ENCODE measurements around the gene WDR33.
"Not testable (repeated sequence)": the region's sequence is repeated elsewhere in the genome, so short reads cannot be mapped to it uniquely, and the experiment has no call there.

Gene WDR33

GRCh38 chr2:127805491-127805890, 5.5 kb downstream of the WDR33 start:
- H3K4me1 ChIP-seq (ENCODE audit: control insufficient read depth, insufficient read depth, low read length) = no peaks in the 10 kb centered on the region
- H3K9ac ChIP-seq (ENCODE audit: low read length) = no peak overlapping the region
- no peaks in the 10 kb centered on the region for H3K36me3 ChIP-seq (ENCODE audit: control insufficient read depth, insufficient read depth, low read length)
- H3K27me3 ChIP-seq (ENCODE audit: control insufficient read depth, insufficient read depth, low read length) = no peaks in the 10 kb centered on the region
- H3K4me3 ChIP-seq (ENCODE audit: low read length) = no peak overlapping the region
- no peaks in the 10 kb centered on the region for H3K9me3 ChIP-seq (ENCODE audit: control insufficient read depth, low read length)

DNA sequence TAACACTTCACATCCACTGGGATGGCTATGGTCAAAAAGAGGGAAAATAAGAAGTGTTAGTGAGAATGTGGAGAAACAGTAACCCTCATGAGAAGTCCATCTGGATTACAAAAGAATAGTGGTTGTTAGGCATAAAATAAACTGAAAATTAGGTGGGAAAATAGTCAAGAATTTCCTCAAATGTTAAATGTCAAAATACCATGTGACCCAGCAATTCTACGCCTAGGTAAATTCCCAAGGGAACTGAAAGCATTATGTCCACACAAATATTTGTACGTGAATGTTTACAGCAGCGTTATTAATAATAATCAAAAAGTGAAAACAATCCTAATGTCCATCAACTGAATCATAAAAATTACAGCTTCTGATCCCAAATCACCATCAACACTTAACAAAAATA, 11.0 kb downstream of the WDR33 start:
- Histone ChIP-seq H3K9me3 (ENCODE audit: control insufficient read depth, low read length) (no peaks in the 10 kb centered on the region), H3K4me1 (ENCODE audit: control insufficient read depth, insufficient read depth, low read length) (no peaks in the 10 kb centered on the region), H3K4me3 (ENCODE audit: low read length) (no peak overlapping the region), H3K36me3 (ENCODE audit: control insufficient read depth, insufficient read depth, low read length) (no peaks in the 10 kb centered on the region), H3K27me3 (ENCODE audit: control insufficient read depth, insufficient read depth, low read length) (no peaks in the 10 kb centered on the region), H3K9ac (ENCODE audit: low read length) (no peak overlapping the region)

DNA sequence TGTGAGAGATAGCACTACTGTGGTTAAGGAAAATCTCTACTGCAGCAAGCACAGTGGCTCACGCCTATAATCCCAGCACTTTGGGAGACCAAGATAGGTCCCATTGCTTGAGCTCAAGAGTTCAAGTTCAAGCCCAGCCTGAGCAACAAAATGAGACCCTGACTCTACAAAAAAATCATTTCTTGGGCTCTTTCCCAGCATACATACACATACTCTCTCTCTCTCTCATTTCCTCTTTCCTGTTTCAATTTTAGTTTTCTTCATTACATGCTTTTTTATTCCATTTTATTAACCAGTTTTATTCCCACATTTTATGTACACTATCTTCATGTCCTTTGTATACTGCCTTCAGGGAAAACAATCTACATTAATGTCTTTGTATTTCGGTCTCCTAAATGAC, 14.6 kb downstream of the WDR33 start:
- no peaks in the 10 kb centered on the region for H3K36me3 ChIP-seq (ENCODE audit: control insufficient read depth, insufficient read depth, low read length)
- H3K9me3 ChIP-seq (ENCODE audit: control insufficient read depth, low read length) = no peaks in the 10 kb centered on the region
- H3K27me3 ChIP-seq (ENCODE audit: control insufficient read depth, insufficient read depth, low read length) = no peaks in the 10 kb centered on the region
- H3K4me3 ChIP-seq (ENCODE audit: low read length) = no peak overlapping the region
- H3K9ac ChIP-seq (ENCODE audit: low read length) = no peak overlapping the region
- no peaks in the 10 kb centered on the region for H3K4me1 ChIP-seq (ENCODE audit: control insufficient read depth, insufficient read depth, low read length)

GRCh38 chr2:127794901-127795300, 16.1 kb downstream of the WDR33 start:
- H3K36me3 ChIP-seq (ENCODE audit: control insufficient read depth, insufficient read depth, low read length); H3K9me3 ChIP-seq (ENCODE audit: control insufficient read depth, low read length); H3K4me3 ChIP-seq (ENCODE audit: low read length); H3K9ac ChIP-seq (ENCODE audit: low read length); H3K4me1 ChIP-seq (ENCODE audit: control insufficient read depth, insufficient read depth, low read length); H3K27me3 ChIP-seq (ENCODE audit: control insufficient read depth, insufficient read depth, low read length): not testable (repeated sequence)

- Histone ChIP-seq H3K36me3 (ENCODE audit: control insufficient read depth, insufficient read depth, low read length) (no peaks in the 10 kb centered on the region), H3K9ac (ENCODE audit: low read length) (no peak overlapping the region), H3K4me1 (ENCODE audit: control insufficient read depth, insufficient read depth, low read length) (no peaks in the 10 kb centered on the region), H3K9me3 (ENCODE audit: control insufficient read depth, low read length) (no peaks in the 10 kb centered on the region), H3K4me3 (ENCODE audit: low read length) (no peak overlapping the region), H3K27me3 (ENCODE audit: control insufficient read depth, insufficient read depth, low read length) (no peaks in the 10 kb centered on the region)
These were observed 18.2 kb downstream of the WDR33 start for GRCh38 chr2:127792805-127793204.

DNA sequence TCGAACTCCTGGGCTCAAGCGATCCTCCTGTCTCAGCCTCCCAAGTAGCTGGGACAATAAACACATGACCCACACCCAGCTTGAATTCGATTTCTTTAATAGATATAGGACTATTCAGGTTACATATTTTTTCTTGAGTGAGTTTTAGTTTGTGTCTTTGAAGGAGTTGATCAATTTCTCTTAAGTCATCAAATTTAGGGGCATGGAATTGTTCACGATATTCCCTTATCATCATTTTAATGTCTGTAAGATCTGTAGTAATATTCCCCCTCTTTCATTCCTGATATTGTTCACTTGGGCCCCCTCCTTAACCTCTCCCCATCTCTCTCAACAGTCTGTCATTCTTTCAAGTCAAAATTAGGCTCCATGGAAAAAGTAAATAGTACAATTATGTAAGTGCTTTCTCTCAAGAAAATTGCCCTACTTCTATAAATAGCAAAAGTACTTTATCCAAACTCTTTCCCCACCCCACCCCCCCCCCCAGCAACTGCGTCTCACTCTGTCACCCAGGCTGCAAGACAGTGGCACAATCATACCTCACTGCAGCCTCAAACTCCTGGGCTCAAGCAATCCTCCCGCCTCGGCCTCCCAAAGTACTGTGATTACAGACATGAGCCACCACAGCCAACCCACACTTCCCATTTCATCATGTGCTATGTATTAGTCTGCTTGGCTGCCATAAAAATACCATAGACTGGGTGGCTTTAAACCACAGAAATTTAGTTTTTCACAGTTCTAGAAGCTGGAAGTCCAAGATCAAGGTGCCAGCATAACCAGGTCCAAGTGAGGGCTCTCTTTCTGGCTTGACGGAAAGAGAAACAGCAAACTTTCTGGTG, 20.1 kb downstream of the WDR33 start:
- Histone ChIP-seq H3K4me1 (ENCODE audit: control insufficient read depth, insufficient read depth, low read length) (no peaks in the 10 kb centered on the region), H3K36me3 (ENCODE audit: control insufficient read depth, insufficient read depth, low read length) (no peaks in the 10 kb centered on the region), H3K9ac (ENCODE audit: low read length) (no peak overlapping the region), H3K9me3 (ENCODE audit: control insufficient read depth, low read length) (no peaks in the 10 kb centered on the region), H3K27me3 (ENCODE audit: control insufficient read depth, insufficient read depth, low read length) (no peaks in the 10 kb centered on the region), H3K4me3 (ENCODE audit: low read length) (no peak overlapping the region)

DNA sequence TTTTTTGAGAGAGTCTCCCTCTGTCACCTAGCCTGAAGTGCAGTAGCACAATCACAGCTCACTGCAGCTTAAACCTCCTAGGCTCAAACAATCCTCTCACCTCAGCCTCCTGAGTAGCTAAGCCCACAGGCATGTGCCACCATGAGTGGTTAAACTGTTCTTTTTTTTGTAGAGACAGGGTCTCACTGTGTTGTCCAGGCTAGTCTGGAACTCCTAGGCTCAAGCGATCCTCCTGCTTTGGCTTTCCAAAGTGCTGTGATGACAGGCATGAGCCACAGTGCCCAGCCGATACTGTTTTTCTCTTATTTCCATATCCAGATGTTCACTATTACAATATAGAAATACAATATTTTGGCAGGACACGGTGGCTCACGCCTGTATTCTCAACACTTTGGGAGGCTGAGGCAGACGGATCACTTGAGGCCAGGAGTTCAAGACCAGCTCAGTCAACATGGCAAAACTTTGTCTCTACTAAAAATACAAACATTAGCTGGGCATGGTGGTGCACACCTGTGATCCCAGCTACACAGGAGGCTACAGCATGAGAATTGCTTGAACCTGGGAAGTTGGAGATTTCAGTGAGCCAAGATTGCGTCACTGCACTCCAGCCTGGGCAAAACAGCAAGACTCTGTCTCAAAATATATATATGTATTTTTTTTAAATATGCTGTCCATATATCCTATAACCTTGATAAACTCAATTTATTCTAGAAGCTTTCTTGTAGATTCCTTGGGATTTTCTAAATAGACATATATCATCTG, 24.7 kb downstream of the WDR33 start:
- no peak overlapping the region for H3K4me3 ChIP-seq (ENCODE audit: low read length)
- no peaks in the 10 kb centered on the region for H3K36me3 ChIP-seq (ENCODE audit: control insufficient read depth, insufficient read depth, low read length)
- H3K4me1 ChIP-seq (ENCODE audit: control insufficient read depth, insufficient read depth, low read length) = peaks cover 4% of the 10 kb centered on the region
- H3K27me3 ChIP-seq (ENCODE audit: control insufficient read depth, insufficient read depth, low read length) = no peaks in the 10 kb centered on the region
- H3K9me3 ChIP-seq (ENCODE audit: control insufficient read depth, low read length) = no peaks in the 10 kb centered on the region
- no peak overlapping the region for H3K9ac ChIP-seq (ENCODE audit: low read length)

GRCh38 chr2:127784965-127785518, 25.9 kb downstream of the WDR33 start:
- Histone ChIP-seq H3K4me1 (ENCODE audit: control insufficient read depth, insufficient read depth, low read length) (peaks cover 4% of the 10 kb centered on the region), H3K27me3 (ENCODE audit: control insufficient read depth, insufficient read depth, low read length) (no peaks in the 10 kb centered on the region), H3K9me3 (ENCODE audit: control insufficient read depth, low read length) (no peaks in the 10 kb centered on the region), H3K4me3 (ENCODE audit: low read length) (no peak overlapping the region), H3K36me3 (ENCODE audit: control insufficient read depth, insufficient read depth, low read length) (no peaks in the 10 kb centered on the region), H3K9ac (ENCODE audit: low read length) (no peak overlapping the region)

DNA sequence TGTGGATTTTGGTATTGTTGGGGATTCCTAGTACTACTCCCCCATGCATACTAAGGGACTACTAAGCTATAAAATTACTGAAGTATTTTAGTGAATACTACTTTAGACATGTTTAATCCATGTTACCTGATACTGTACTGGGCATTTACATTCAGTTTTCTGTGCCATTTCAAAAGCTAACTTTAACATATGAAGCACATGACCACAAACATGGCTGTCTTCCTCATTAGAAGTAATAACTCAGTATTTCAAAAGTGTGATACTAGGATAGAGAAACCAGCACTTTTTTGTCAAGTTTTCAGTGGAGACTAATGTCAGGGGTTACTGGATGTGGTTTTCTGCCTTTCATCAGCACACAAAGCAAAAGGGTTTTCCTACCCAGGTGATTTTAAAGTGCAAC, 27.9 kb downstream of the WDR33 start:
- Histone ChIP-seq H3K9ac (ENCODE audit: low read length) (no peak overlapping the region), H3K36me3 (ENCODE audit: control insufficient read depth, insufficient read depth, low read length) (no peaks in the 10 kb centered on the region), H3K4me1 (ENCODE audit: control insufficient read depth, insufficient read depth, low read length) (peaks cover 4% of the 10 kb centered on the region), H3K4me3 (ENCODE audit: low read length) (no peak overlapping the region), H3K27me3 (ENCODE audit: control insufficient read depth, insufficient read depth, low read length) (no peaks in the 10 kb centered on the region), H3K9me3 (ENCODE audit: control insufficient read depth, low read length) (no peaks in the 10 kb centered on the region)

DNA sequence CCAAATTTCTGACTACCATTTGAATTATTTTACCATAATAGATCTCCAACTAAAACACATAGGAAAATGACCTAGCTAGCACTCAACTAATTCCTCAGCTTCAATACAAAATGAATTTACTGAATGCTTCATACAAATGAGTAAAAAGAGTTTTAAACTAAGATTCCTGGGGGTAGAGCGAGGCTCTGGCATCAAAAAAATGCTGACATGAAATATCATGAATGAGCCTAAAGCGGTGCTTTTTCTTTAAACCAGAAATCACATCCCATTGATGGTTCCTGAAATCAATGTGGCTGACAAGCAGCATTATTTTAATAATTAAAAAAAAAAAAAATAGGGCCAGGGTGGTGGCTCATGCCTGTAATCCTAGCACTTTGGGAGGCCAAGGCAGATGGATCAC, 32.1 kb downstream of the WDR33 start:
- H3K4me3 ChIP-seq (ENCODE audit: low read length) = no peak overlapping the region
- no peaks in the 10 kb centered on the region for H3K4me1 ChIP-seq (ENCODE audit: control insufficient read depth, insufficient read depth, low read length)
- no peaks in the 10 kb centered on the region for H3K36me3 ChIP-seq (ENCODE audit: control insufficient read depth, insufficient read depth, low read length)
- H3K27me3 ChIP-seq (ENCODE audit: control insufficient read depth, insufficient read depth, low read length) = no peaks in the 10 kb centered on the region
- no peak overlapping the region for H3K9ac ChIP-seq (ENCODE audit: low read length)
- H3K9me3 ChIP-seq (ENCODE audit: control insufficient read depth, low read length) = no peaks in the 10 kb centered on the region

- Histone ChIP-seq H3K4me1 (ENCODE audit: control insufficient read depth, insufficient read depth, low read length) (no peaks in the 10 kb centered on the region), H3K9me3 (ENCODE audit: control insufficient read depth, low read length) (no peaks in the 10 kb centered on the region), H3K36me3 (ENCODE audit: control insufficient read depth, insufficient read depth, low read length) (no peaks in the 10 kb centered on the region), H3K4me3 (ENCODE audit: low read length) (no peak overlapping the region), H3K9ac (ENCODE audit: low read length) (no peak overlapping the region), H3K27me3 (ENCODE audit: control insufficient read depth, insufficient read depth, low read length) (no peaks in the 10 kb centered on the region)
These were observed 32.5 kb downstream of the WDR33 start for GRCh38 chr2:127778447-127778846.

DNA sequence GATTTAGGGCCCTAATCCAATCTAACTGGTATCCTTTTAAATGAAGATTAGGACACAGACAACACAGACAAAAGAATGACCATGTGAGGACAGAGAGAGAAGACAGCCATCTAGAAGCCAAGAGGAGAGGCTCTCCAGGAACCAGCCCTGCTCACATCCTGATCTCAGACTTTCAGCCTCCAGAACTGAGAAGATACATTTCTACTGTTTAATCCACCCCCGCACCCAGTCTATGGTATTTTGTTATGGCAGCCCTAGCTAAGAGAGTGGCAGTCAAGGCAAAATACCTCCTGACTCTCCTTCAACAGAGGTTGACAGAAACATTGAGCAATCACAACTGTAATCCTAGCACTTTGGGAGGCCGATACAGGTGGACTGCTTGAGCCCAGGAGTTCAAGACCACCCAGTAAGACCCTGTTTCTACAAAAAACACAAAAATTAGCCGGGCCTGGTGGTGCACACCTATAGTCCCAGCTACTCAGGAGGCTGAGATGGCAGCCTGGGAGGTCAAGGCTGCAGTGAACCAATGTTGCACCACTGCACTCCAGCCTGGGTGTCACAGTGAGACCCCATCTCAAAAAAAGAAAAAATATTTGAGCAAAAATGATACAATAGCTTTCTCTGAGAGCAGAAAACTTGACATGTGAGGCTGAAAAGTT, 34.7 kb downstream of the WDR33 start:
- no peaks in the 10 kb centered on the region for H3K27me3 ChIP-seq (ENCODE audit: control insufficient read depth, insufficient read depth, low read length)
- no peaks in the 10 kb centered on the region for H3K36me3 ChIP-seq (ENCODE audit: control insufficient read depth, insufficient read depth, low read length)
- H3K4me1 ChIP-seq (ENCODE audit: control insufficient read depth, insufficient read depth, low read length) = no peaks in the 10 kb centered on the region
- no peak overlapping the region for H3K9ac ChIP-seq (ENCODE audit: low read length)
- H3K9me3 ChIP-seq (ENCODE audit: control insufficient read depth, low read length) = no peaks in the 10 kb centered on the region
- no peak overlapping the region for H3K4me3 ChIP-seq (ENCODE audit: low read length)
